Ascending aorta (tissue), 2 donors: Measurements from ENCODE around the gene PXDN. TPM values are rescaled to one million over a fixed set of nuclear protein-coding genes. Genes with fewer than 3 reads are reported as not detected.
A peak's percentile ranks its signal among the peaks of the same experiment; 100 is the strongest.

Source experiments
- DNase-seq, 2 donors: peaks; one replicate each; pipeline ENCODE4 v3.0.0-alpha.2; 2019; ENCODE audit warnings: low spot score in 2 of 2
- H3K27ac ChIP-seq, 2 donors: fragments of 200-600 bp; sonication (generic); one replicate each; pipeline ENCODE4 v1.5.1; 2016 to 2017; ENCODE audit warnings: mild to moderate bottlenecking in 1 of 2
- H3K27me3 ChIP-seq: fragments of 200-600 bp; sonication (generic); one replicate; pipeline ENCODE4 v1.5.1; 2017
- H3K36me3 ChIP-seq, 2 donors: fragments of 200-600 bp; sonication (generic); one replicate each; pipeline ENCODE4 v1.5.1; 2016
- H3K4me1 ChIP-seq, 2 donors: fragments of 200-600 bp; sonication (generic); one replicate each; pipeline ENCODE4 v1.5.1; 2016 to 2017; ENCODE audit warnings: mild to moderate bottlenecking in 1 of 2
- H3K4me3 ChIP-seq, 2 donors: fragments of 200-600 bp; sonication (generic); one replicate each; pipeline ENCODE4 v1.5.1; 2016 to 2017; ENCODE audit warnings: mild to moderate bottlenecking in 1 of 2
- H3K9me3 ChIP-seq, 2 donors: fragments of 200-600 bp; sonication (generic); one replicate each; pipeline ENCODE4 v1.5.1; 2016
- intact Hi-C: fragments of 100-400 bp; cut with DNase I; formaldehyde crosslinking; loops from one replicate; pipeline ENCODE4 v1.15.1; 2023
- total RNA-seq: library from RNA; depleted of rRNA; stranded (reverse); fragments of >200 nt; gene quantifications from one replicate; pipeline ENCODE4 v1.1.0, GENCODE V29; 2016
- TF ChIP-seq, protein P1 (sequence below), 3 experiments: fragments of 200-600 bp in 2 of 3; fragments of 450-650 bp in 1 of 3; sonication (generic) in 2 of 3; IDR thresholded peaks; one replicate each; pipeline ENCODE4 v1.5.1; 2016 to 2019; ENCODE audit warnings: antibody characterized with exemption in 3 of 3, mild to moderate bottlenecking in 1 of 3, moderate library complexity in 1 of 3

Gene PXDN
- total RNA-seq, 1 donor from 2014 or later, result 188 TPM

DNA sequence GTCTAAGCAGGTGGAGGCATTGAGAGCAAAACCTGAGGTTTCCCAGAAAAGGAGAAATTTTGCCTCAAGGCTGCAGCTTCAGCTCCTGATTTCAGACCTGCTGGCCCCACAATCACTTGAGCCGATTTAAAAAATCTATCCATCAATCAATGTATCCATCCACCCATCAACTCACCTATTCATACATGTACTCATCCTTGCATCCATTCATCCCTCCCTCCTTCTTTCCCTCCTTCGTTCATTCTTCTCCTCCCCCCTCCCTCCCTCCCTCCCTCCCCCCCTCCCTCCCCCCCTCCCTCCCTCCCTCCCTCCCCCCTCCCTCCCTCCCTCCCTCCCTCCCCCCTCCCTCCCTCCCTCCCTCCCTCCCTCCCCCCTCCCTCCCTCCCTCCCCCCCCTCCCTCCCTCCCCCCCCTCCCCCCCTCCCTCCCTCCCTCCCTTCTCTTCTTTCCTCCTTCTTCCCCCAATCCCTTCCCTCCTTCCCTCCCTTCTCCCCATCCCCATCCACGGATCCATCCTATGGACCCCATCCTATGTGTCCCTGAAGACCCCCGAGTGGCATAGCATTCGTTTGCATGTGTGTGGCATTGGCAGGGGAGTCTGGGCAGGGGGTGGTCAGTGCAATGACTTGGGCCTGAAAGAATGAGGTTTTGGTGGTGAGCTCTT, 6.1 kb upstream of the PXDN start:
- no peak overlapping the region for H3K27ac ChIP-seq
- no peak overlapping the region for H3K4me3 ChIP-seq
- TF ChIP-seq, protein P1, sequence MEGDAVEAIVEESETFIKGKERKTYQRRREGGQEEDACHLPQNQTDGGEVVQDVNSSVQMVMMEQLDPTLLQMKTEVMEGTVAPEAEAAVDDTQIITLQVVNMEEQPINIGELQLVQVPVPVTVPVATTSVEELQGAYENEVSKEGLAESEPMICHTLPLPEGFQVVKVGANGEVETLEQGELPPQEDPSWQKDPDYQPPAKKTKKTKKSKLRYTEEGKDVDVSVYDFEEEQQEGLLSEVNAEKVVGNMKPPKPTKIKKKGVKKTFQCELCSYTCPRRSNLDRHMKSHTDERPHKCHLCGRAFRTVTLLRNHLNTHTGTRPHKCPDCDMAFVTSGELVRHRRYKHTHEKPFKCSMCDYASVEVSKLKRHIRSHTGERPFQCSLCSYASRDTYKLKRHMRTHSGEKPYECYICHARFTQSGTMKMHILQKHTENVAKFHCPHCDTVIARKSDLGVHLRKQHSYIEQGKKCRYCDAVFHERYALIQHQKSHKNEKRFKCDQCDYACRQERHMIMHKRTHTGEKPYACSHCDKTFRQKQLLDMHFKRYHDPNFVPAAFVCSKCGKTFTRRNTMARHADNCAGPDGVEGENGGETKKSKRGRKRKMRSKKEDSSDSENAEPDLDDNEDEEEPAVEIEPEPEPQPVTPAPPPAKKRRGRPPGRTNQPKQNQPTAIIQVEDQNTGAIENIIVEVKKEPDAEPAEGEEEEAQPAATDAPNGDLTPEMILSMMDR (IDR thresholded peaks at IDR 0.05), result no peak
- no peaks in the 10 kb centered on the region for H3K27me3 ChIP-seq
- no peaks in the 10 kb centered on the region for H3K36me3 ChIP-seq
- intact Hi-C loops, result no loop called here
- no peaks in the 10 kb centered on the region for H3K9me3 ChIP-seq
- peaks cover 0 to 12% of the 10 kb centered on the region in 2 donors for H3K4me1 ChIP-seq
- no peak for DNase-seq

DNA sequence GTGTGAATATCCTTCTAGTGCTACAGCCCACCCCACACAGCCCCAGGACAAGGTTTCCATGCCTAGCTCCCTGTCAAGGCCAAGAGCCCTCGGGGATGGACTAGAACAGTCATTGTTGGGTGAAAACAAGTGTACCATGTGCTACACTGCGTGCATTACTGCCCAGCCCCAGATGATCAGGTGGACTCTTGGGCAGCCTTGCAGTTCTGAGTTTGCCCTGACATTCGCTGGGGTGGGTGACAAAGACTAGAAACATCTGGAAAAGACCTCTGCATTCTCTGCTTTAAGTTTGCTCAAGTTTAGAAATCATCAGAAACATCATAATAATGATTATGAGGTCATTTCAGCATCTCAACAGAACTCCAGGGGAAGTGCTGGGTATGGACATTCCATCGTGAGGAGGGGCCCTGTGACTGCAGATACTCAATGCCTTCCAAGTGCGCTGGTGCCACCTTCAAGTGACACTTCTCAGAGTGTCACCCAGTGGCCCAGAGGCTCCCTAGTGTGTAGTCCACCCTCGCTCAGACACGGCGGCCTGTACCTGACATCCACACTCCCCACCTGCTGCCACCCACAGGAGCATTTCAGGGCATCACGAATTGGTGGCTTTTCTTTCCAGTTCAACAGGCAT, 5.3 kb upstream of the PXDN start:
- intact Hi-C loops, result loop anchor here (5.0 kb wide), 1 partner anchor 197 kb away; no protein-coding TSS in a partner anchor
- Histone ChIP-seq H3K27ac (no peak overlapping the region), H3K4me1 (peaks cover 0 to 13% of the 10 kb centered on the region in 2 donors), H3K9me3 (no peaks in the 10 kb centered on the region), H3K27me3 (no peaks in the 10 kb centered on the region), H3K36me3 (no peaks in the 10 kb centered on the region), H3K4me3 (no peak overlapping the region)
- peak in 1 of 2 donors; percentile 48 for DNase-seq
- TF ChIP-seq, protein P1 (IDR thresholded peaks at IDR 0.05), result no peak

DNA sequence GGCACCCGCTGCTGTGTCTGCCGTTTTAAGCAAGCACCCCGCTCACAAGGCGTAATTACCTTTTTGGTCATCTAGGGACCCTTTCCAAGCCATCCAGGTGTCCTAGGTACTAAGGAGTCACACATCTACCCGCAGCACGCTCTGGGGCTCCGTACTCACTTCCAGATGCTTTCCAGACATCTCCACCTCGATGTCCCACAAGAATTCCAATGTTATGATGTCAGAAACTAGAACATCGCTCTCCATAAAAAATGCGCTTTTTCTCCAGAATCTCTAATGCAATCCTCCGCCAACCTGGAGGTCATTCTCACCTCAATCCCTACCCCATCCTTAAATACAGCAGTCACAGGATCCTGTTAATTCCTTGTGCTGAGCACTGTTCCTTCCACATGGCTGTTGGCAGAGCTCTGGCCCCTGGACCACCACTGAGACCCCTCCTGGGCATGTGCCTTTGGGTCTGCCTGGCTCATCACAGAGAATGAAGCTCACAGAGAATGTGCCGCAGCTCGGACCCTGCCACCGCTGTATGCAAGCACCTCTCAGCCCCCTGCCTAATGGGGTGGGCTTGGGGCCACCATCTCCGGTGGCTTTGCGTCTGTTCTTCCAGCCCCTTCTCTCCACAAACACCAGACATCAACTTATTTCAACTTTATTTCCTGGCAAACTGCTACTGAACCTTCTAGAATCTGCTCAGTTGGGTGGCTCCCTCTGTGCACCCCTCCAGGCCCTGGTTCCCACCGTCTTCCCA, 4.6 kb upstream of the PXDN start:
- H3K36me3 ChIP-seq, result no peaks in the 10 kb centered on the region
- H3K4me3 ChIP-seq, result no peak overlapping the region
- TF ChIP-seq, protein P1 (IDR thresholded peaks at IDR 0.05), result no peak
- DNase-seq, result peak in 1 of 2 donors; percentile 47
- no peaks in the 10 kb centered on the region for H3K27me3 ChIP-seq
- intact Hi-C loops, result loop anchor here (5.0 kb wide), 1 partner anchor 197 kb away; no protein-coding TSS in a partner anchor
- peaks cover 0 to 13% of the 10 kb centered on the region in 2 donors for H3K4me1 ChIP-seq
- H3K27ac ChIP-seq, result no peak overlapping the region
- H3K9me3 ChIP-seq, result no peaks in the 10 kb centered on the region

GRCh38 chr2:1748176-1748740, 3.9 kb upstream of the PXDN start:
- intact Hi-C loops, result loop anchor here (5.0 kb wide), 1 partner anchor 196 kb away; no protein-coding TSS in a partner anchor
- DNase-seq, result no peak
- Histone ChIP-seq H3K4me1 (peaks cover 0 to 13% of the 10 kb centered on the region in 2 donors), H3K27ac (no peak overlapping the region), H3K36me3 (no peaks in the 10 kb centered on the region), H3K4me3 (no peak overlapping the region), H3K27me3 (no peaks in the 10 kb centered on the region), H3K9me3 (no peaks in the 10 kb centered on the region)
- TF ChIP-seq, protein P1 (IDR thresholded peaks at IDR 0.05), result no peak

- intact Hi-C loops, result loop anchor here (5.0 kb wide), 1 partner anchor 195 kb away; no protein-coding TSS in a partner anchor
- no peaks in the 10 kb centered on the region for H3K36me3 ChIP-seq
- H3K4me1 ChIP-seq, result peaks cover 0 to 13% of the 10 kb centered on the region in 2 donors
- peak in 1 of 2 donors; percentile 57 for DNase-seq
- TF ChIP-seq, protein P1 (IDR thresholded peaks at IDR 0.05), result no peak
- H3K9me3 ChIP-seq, result no peaks in the 10 kb centered on the region
- no peaks in the 10 kb centered on the region for H3K27me3 ChIP-seq
- H3K27ac ChIP-seq, result no peak overlapping the region
- H3K4me3 ChIP-seq, result no peak overlapping the region
Measured at GRCh38 chr2:1747065-1747941, 3.0 kb upstream of the PXDN start.
